Urinary bladder (tissue), 4 donors: ENCODE results near the gene RAD54L. TPM values are rescaled to one million over a fixed set of nuclear protein-coding genes. Genes with fewer than 3 reads are reported as not detected.
"Not testable (repeated sequence)": the region's sequence is repeated elsewhere in the genome, so short reads cannot be mapped to it uniquely, and the experiment has no call there.

Experiments used
- DNase-seq: peaks from one replicate; pipeline ENCODE4 v3.0.0-alpha.2; 2015; ENCODE audit errors: extremely low spot score
- H3K27ac ChIP-seq: one replicate; pipeline ENCODE4 v1.5.1; 2013; ENCODE audit warnings: low read depth, mild to moderate bottlenecking, moderate library complexity
- H3K36me3 ChIP-seq: one replicate; pipeline ENCODE4 v1.6.1; 2013; ENCODE audit warnings: mild to moderate bottlenecking, moderate library complexity; ENCODE audit not compliant: insufficient read depth
- H3K4me1 ChIP-seq: one replicate; pipeline ENCODE4 v1.6.1; 2013; ENCODE audit warnings: mild to moderate bottlenecking, moderate library complexity; ENCODE audit not compliant: insufficient read depth
- H3K4me3 ChIP-seq: one replicate; pipeline ENCODE4 v1.5.1; 2013; ENCODE audit warnings: low read depth, low read length
- WGBS: extraction: QIAGEN DNeasy Blood & Tissue Kit; methylation state at CpG from one replicate; pipeline ENCODE4 v1.1.7; 2013; 5-methylcytosine and 5-hydroxymethylcytosine counted together
- polyA plus RNA-seq: library from polyadenylated mRNA; stranded (reverse); fragments of 200-250 nt; gene quantifications from one replicate; pipeline ENCODE4 v1.2.3, GENCODE V29; 2013
- total RNA-seq: library from RNA; depleted of rRNA; stranded (reverse); fragments of >200 nt; gene quantifications from one replicate; pipeline ENCODE4 v1.2.3, GENCODE V29; 2014
- donor health status: healthy with polysubstance abuse.
- donor health status: healthy.

RAD54L gene
- total and polyA plus RNA-seq, 2 donors: 0.38 to 2.6 TPM

GRCh38 chr1:46303038-46303871 is 55.7 kb downstream of the RAD54L start, which contains the start of the genes LRRC41 and UQCRH:
Gene LRRC41 (minus strand): TSS chr1:46303616. CDS start chr1:46303322, 294 bp downstream.
Gene UQCRH (plus strand): TSS chr1:46303698. CDS start chr1:46303767, 69 bp downstream.
- under 1% methylated on average over 61 of the region's 61 CpGs for WGBS
- peaks cover 3% of the 10 kb centered on the region for H3K4me1 ChIP-seq

GRCh38 chr1:46303872-46304326 is 56.3 kb downstream of the RAD54L start:
- Histone ChIP-seq H3K4me1 (peaks cover 3% of the 10 kb centered on the region), H3K4me3 (peak overlapping the region; percentile 94), H3K36me3 (no peaks in the 10 kb centered on the region), H3K27ac (peak overlapping the region; percentile 70)
- no peak for DNase-seq
- WGBS: under 1% methylated on average over 14 of the region's 14 CpGs

More at GRCh38 chr1:46303038-46303871, 55.7 kb downstream of the RAD54L start, which contains the start of the genes LRRC41 and UQCRH:
- no peaks in the 10 kb centered on the region for H3K36me3 ChIP-seq
- peak within 1 kb of the TSS; percentile 98 for H3K27ac ChIP-seq
- H3K4me3 ChIP-seq: peak within 1 kb of the TSS; percentile 94
- DNase-seq: peak; percentile 88

- peaks cover 5% of the 10 kb centered on the region for H3K36me3 ChIP-seq
- H3K4me3 ChIP-seq: no peak overlapping the region
- WGBS: 94% methylated on average over 8 of the region's 8 CpGs
- DNase-seq: no peak
- H3K27ac ChIP-seq: no peak overlapping the region
- peaks cover 3% of the 10 kb centered on the region for H3K4me1 ChIP-seq
Measured at GRCh38 chr1:46306159-46306530, 58.6 kb downstream of the RAD54L start.

- 92% methylated on average over 16 of the region's 16 CpGs for WGBS
- DNase-seq: no peak
- no peak overlapping the region for H3K27ac ChIP-seq
- peaks cover 1% of the 10 kb centered on the region for H3K4me1 ChIP-seq
- no peak overlapping the region for H3K4me3 ChIP-seq
- H3K36me3 ChIP-seq: peaks cover 10% of the 10 kb centered on the region
Measured at GRCh38 chr1:46309401-46310159, 62.0 kb downstream of the RAD54L start.

- H3K4me3 ChIP-seq: no peak overlapping the region
- DNase-seq: no peak
- H3K27ac ChIP-seq: no peak overlapping the region
- peaks cover 12% of the 10 kb centered on the region for H3K36me3 ChIP-seq
- WGBS: 99% methylated on average over 4 of the region's 4 CpGs
- H3K4me1 ChIP-seq: no peaks in the 10 kb centered on the region
Measured at GRCh38 chr1:46310321-46310720, 62.8 kb downstream of the RAD54L start.

GRCh38 chr1:46315669-46316403 is 68.3 kb downstream of the RAD54L start:
- no peak for DNase-seq
- peaks cover 7% of the 10 kb centered on the region for H3K36me3 ChIP-seq
- WGBS: 83% methylated on average over 3 of the region's 3 CpGs
- no peak overlapping the region for H3K27ac ChIP-seq
- no peak overlapping the region for H3K4me3 ChIP-seq
- no peaks in the 10 kb centered on the region for H3K4me1 ChIP-seq

- no peak for DNase-seq
Measured at GRCh38 chr1:46317323-46317722, 69.8 kb downstream of the RAD54L start.

GRCh38 chr1:46319301-46319700 is 71.7 kb downstream of the RAD54L start:
- H3K36me3 ChIP-seq, H3K4me3 ChIP-seq, DNase-seq, H3K27ac ChIP-seq, H3K4me1 ChIP-seq: not testable (repeated sequence)
- 92% methylated on average over 6 of the region's 6 CpGs for WGBS

More at GRCh38 chr1:46317323-46317722, 69.8 kb downstream of the RAD54L start:
- Histone ChIP-seq H3K27ac (no peak overlapping the region), H3K36me3 (peaks cover 7% of the 10 kb centered on the region), H3K4me1 (no peaks in the 10 kb centered on the region), H3K4me3 (no peak overlapping the region)
- 94% methylated on average over 1 of the region's 1 CpG for WGBS

- DNase-seq, H3K4me3 ChIP-seq: not testable (repeated sequence)
Measured at GRCh38 chr1:46319960-46320914, 72.7 kb downstream of the RAD54L start.

GRCh38 chr1:46322191-46322590 is 74.6 kb downstream of the RAD54L start:
- DNase-seq, H3K4me3 ChIP-seq, H3K27ac ChIP-seq, H3K4me1 ChIP-seq, H3K36me3 ChIP-seq: not testable (repeated sequence)
- WGBS: 95% methylated on average over 6 of the region's 6 CpGs

More at GRCh38 chr1:46319960-46320914, 72.7 kb downstream of the RAD54L start:
- H3K36me3 ChIP-seq, H3K4me1 ChIP-seq, H3K27ac ChIP-seq: not testable (repeated sequence)
- WGBS: 63% methylated on average over 12 of the region's 13 CpGs

- WGBS: 89% methylated on average over 11 of the region's 11 CpGs
- H3K4me1 ChIP-seq, H3K4me3 ChIP-seq, H3K27ac ChIP-seq, DNase-seq, H3K36me3 ChIP-seq: not testable (repeated sequence)
Measured at GRCh38 chr1:46325285-46326076, 77.9 kb downstream of the RAD54L start.
